Esophagus mucosa (tissue), 1 donor: ENCODE results near the gene CCDC141. TPM values are rescaled to one million over a fixed set of nuclear protein-coding genes. Genes with fewer than 3 reads are reported as not detected.

Source experiments
- ATAC-seq: fragments of 200-7000 bp; cut with Tn5 transposase; one replicate; pipeline ENCODE4 v1.9.1; 2020
- total RNA-seq: library from RNA; stranded (reverse); gene quantifications from one replicate; pipeline ENCODE4 v1.2.4, GENCODE V29; 2023
- donor health status: DM: yes; HTN: yes; CAD: no.

The CCDC141 gene
- total RNA-seq, 1 donor from 2014 or later, result 0.28 TPM

DNA sequence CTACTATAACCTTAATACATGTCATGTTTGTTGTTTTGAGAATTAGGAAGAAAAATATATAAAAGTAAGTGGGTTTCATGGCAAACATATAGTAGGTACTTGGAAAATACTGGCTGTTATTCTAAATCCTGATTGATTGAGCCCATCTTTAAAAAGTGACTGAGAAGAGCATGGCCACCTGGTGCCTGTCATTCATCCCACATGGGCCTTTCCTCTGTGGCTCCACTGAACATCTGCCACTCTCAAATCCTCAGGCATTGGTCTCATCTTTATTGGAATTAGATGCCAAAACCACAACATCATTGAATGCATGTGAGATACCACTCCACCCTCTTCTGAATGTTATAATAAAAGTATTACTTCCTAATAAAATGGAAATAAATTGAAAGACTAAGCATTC lies 141.1 kb downstream of the CCDC141 start:
- ATAC-seq, result no peak

DNA sequence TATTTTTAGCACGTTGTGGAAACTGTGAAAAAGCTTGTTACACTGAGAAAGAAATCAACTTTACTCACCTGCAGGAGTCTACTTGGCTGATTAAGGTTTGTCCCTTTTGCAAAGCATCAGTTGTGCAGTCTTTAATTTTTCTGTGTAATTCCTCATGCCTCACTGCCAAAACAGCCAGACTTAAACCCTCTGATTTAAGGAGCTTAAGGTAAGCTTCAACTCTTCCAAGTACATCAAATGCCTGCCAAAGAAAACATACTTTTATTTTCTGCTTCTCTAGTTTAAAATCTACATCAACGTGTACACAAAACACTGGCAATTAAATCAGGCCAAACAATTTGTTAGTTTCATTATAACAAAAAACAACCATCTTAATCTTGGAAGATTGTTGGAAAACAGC lies 144.7 kb downstream of the CCDC141 start:
- no peak for ATAC-seq

DNA sequence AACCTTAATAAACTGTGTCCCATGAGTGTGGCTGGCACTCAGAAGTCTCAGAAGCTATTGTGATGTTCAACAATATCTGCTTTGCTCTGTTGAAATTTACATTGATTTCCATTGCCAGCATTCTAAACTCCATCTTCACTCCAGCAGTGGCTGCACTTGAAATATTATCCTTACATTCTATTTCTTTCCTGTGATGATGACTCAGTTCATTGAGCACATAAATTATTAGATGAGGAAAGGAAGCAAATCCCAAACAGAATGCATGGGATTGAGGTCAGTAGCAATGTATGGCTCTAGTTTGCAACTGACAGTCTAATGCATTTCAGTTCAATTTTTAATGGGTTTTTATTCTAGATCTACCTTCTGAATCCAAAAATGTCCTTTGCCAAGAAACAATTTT lies 150.3 kb downstream of the CCDC141 start:
- no peak for ATAC-seq

DNA sequence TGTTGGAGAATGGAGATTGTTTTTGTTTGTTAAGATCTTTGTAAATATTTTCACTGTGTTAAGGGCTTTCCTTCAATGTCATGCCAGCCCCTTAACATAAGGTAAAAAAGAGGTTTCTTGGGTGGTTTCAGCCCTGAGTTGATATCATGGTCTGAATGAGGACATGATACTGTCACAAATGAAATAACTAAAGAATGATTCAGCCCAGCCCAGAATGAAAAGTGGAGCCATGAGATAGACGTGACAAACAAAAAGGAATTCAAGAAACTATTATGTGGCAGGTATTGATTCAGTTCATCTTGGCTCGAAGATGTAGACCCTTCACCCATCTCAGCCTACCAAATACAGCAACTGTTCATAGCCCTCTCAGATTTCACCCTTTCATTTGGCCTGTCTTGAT lies 154.1 kb downstream of the CCDC141 start:
- ATAC-seq, result no peak

DNA sequence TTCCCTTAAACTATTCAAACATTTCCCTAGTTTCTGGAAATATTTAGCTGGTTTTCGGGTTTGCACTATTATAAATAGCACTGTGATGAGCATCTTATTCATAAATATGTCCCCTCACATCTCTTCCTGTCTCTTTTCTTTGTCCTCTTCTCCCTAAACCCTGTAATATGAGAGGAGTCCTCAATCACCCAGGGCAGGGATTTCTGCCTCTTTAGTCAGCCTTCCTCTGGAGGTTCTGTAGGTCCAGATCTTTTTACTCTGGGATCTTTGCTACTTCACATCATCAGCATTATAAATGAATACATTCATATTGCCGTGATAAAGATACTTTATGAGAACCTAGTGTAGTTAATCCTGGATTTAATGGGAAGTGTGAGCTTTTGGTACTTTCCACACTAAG lies 154.8 kb downstream of the CCDC141 start:
- ATAC-seq, result no peak

DNA sequence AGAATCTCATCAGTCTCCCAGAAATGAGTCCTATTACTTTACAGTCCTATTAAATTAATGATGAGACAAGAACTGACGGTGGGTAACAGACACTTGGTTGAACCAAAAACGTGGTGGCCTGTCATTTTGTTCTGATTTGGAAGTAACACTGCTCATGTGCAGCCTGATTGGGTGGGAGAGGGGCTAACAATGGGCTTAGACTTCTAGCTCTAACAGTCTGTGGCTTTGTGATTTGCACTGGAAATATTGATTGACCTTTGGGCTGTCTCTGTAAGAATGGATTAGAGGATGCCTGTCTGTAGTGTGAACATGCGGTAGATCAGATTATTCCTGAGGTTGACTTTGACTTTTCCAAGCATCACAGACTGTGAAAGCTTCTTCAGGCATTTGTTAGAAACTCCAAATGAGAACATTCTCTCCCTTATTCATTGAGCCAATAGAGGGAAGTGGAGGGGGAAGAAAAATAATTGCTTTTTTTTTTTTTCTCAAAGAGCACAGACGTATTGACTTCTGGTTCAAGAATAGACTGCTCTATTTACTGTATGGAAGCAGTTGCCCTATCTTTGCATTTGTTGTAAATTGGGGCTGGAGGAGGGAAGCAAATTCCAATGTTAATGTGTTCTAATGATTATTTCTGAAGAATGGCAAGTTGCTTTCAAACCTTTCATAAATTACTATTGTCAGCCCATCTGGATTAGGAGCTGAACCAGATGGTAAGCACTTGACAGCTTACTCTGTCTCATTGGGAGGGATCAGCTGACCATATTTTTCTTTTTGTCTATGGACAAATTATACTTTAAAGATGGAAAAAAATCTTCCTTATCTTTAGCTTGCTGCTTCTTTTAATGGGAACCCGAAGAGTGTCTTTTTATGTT lies 156.9 kb downstream of the CCDC141 start:
- ATAC-seq, result no peak

DNA sequence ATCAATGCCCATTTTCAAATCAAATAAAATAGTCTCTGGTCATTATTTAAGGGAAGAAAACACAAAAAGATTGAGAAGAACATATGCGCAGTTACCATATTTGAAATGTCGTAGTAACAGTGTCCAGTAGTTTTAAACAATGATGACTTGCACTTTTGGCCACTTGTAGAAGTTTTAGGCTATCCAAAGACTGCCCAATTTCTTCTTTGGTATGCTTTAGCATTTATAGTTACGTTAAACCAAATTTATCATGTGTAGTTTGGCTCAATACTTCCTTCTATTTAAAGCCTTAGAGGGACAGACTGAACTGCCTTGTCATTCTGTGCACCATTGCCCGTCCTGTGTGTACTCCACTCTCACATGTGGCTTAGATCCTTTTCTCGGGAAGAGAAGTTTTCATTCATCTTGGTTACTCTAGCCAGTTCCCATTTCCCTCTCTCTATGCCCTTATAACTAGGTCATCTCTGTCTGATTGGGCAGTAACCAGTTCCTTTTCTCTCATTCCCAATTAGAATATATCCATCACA lies 157.9 kb downstream of the CCDC141 start:
- ATAC-seq, result no peak

DNA sequence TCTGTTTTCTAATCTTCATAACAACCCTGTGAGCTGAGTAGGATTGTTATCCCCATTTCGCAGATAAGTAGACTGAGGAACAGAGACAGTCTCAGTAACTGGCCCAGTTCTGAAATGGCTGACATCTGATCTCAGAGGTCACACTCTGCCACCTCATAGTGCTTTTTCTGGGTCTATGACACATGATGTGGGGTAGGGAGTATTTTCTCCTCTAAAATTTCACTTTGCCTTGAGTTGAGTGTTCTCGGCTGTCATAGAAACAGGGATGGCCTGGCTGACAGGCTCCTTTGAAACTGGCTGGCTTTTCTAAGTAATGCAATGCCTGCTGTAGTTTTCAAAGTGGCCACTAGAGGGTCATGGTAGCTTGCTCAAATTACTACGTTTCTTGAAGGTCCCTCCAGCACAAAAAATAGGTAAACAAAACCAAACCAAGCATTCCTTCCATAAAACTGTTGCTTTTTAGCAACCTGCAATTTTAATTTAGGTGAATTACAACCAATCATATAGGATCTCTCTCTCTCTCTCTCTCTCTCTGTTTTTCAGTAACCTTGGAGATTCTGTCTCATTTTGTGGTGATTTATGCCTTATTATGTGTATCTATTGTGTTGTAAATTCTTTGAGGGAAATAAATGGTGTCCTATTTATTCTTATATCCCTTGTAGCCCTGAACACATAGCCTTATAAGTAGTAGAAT lies 158.5 kb downstream of the CCDC141 start:
- ATAC-seq, result peak; percentile 55

DNA sequence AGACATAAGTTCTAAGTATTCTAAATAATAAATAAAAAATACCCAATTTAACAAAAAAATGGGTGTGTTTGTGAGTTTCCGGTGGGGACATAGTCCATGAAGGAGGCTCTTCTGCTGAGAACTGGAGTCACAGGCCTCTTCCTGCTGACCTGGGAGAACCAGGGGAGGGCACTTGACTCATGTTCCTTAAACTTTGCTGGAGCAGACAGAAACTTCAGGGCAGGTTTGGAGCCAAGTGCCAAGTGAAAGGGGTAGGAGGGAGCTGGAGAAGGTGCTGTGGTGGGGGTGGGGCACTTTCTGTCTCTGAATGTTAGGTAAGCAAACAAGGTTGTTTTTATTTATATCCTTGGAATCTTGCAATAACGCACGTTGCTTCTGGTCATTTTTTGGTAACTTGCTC lies 163.9 kb downstream of the CCDC141 start:
- ATAC-seq, result no peak

DNA sequence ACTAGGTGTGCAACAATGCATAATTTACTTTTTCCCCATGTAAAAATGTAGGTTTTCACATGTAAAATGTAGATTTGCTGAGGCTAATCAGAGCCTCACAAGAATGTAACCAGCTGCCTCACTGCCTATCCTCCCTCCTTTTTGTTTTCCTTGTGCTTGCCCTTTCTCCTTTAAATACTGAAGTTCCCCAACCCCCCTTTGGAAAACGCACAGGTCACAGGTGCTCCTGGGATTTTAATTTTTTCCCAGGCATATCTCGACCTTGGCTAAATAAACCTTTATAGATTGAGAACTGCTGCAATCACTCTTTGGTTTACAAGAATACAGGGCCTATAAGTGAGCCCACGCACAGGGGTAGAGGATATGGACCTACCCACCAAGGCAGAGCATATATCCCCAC lies 165.5 kb downstream of the CCDC141 start:
- no peak for ATAC-seq

DNA sequence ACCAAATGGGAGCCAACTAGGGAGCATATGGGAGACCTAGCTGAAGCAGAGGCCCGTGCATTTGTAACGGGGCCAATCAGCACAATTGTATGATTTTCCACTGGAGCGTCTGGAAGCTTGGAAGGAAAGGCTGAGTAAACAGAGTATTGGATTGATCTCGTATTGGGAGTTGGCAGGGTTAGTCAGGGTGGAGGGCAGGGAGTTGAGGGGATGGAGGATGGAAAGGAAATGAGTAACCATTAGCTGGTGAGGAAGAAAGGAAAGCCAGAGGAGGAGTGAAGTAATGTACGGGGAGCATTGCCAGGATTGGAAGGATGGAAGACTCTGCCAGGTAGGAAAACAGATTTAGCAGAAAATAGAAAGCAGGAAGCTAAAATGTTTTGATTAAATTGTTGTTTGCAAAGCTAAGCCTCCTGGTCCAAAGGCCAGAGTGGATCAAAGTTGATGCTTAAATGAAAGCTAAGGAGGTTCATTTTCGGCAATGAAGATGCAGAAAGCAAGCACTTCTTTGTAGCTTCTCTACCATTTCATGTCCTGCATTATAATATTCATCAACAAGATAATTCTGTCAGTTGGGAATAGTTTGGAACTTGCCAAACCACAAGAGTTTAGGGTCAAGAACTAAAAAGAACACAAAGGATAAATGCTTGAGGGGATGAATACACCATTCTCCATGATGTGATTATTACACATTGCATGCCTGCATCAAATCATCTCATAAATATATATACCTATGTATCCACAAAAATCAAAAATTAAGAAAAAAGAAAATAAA lies 167.1 kb downstream of the CCDC141 start:
- no peak for ATAC-seq

DNA sequence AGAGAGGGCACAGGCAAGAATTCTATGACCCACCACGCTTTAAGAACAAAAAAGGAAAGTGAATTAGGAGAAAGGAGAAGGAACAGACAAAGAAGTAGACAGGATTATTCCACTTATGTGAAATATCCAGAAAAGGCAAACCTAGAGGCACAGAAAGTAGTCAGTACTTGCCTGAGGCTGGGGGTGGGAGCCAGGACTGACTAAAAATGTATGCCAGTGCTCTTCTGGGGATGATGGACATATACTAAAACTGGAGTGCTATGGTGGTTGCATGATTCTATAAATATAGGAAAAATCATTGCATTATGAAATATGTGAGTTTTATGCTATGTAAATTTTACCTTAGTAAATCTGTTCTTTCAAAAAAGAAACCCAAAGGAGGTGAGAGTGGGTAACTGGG lies 168.9 kb downstream of the CCDC141 start:
- no peak for ATAC-seq

DNA sequence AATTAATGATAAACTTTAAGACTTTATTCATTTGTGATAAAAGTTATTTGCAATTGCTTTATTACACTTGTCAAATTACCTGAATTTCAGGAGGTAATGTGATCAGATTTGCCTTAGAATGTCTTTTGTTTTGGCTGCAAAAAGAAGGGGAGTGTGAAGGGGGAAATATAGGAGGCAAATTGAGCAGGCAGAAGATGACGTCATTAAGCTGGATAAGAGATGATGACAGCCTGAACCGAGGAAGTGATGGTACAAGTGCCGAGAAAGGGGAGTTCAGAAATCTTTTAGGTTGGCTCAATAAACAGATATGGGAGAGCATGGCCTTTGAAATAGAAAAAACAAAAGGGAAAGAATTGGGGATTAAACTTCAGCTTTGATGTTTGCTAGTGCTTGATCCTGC lies 169.7 kb downstream of the CCDC141 start:
- ATAC-seq, result no peak

DNA sequence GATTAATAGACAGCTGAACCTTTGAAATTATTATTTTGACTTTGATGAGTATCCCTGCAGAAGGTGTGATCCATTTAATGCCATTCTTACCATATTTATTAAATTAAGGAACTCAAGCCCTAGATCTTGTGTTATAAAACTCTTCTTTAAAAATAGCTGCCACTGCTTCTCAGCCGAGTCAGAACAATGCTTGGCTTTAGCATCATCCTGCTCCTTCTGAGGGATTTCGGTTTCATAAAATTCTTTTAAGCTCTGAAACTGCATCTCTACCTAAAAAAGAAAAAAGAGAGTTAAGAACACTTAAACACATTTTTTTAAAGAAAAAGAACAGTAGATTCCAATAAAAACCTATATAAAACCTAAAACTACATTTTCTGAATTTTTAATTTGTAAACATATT lies 172.1 kb downstream of the CCDC141 start:
- ATAC-seq, result no peak

DNA sequence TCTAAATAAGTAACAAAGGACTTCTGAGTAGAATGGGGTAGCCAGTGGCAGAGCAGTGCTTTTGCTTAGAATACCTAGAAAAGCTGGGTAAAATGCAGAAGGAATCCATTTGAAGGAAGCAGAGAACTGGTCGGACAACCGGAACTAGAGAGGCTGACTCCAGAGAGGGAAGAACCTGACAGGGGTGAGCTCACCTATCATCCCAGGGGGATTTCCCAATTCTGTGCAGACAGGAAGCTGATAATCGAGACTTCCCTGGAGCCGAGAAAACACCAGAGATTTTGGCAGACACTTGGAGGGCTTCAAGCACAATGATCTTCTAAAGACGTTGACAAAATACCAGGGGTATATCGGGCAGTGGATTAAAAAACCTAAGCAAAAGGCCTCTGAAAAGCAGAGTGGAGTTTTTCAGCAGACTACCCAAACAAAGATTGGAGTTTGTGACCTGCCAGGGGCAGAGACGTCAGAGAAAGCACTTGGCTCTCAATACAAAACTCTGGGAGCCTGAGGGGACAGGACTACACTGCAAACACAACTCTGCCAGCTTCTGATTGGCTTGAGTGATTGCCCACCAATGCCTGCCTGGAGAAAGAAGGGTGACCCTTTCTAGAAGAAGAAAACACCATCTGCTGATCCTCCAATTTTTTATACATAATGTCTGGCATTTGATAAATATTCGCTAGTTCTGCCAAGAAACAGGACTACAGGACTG lies 175.3 kb downstream of the CCDC141 start:
- peak; percentile 35 for ATAC-seq

DNA sequence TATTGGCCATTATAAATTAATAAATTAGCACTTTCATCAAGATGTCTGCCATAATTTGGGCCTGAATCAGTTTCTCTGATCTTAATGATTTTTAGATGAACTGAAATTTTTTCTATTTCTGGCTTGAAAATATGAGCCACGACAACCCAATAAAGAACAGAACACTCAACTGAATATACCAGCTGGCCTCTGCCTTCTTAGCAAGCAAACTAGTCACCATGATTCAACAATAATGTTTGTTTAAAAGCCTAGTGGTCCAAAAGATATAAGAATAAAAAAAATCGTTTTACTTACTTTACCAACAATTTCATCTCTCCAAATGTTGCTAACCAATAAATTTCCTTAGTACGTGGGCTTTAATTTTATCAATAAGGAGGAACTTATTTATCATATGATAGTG lies 176.0 kb downstream of the CCDC141 start:
- no peak for ATAC-seq

DNA sequence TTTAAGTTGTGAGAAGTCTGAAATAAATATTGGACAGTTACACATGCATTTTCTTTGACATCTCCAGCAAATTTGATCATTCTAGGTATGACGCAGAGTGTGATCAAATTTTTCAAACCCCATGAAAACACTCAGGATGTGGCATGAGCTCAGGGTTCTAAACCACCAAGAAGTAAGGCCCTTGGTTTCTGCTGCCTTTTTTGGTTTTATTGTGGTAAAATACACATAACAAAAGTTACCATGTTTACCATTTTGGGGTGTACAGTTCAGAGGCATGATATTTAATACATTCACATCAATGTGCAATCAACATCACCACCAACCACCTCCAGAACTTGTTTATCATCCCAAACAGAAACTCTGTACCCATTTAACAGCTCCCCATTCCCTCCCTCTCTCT lies 178.4 kb downstream of the CCDC141 start:
- ATAC-seq, result no peak

DNA sequence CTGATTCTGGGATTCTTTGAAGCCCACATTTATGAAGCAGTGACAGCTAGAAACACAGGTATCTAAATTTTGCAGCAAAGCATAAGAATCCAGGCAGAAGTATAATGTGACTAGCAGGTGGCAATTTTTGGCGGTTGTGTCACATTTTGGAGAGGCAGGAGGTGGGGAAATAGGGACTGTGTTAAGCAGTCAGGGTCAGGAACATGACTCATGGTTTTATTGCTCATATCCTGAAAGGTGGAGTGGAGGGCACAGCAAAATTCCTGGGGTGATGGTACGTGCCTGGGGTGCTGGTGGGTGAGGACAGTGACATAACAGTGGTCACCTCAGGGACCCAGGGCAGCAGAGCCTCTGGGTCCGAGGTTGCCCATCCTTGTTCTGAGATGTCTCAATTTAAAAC lies 179.2 kb downstream of the CCDC141 start:
- ATAC-seq, result no peak

DNA sequence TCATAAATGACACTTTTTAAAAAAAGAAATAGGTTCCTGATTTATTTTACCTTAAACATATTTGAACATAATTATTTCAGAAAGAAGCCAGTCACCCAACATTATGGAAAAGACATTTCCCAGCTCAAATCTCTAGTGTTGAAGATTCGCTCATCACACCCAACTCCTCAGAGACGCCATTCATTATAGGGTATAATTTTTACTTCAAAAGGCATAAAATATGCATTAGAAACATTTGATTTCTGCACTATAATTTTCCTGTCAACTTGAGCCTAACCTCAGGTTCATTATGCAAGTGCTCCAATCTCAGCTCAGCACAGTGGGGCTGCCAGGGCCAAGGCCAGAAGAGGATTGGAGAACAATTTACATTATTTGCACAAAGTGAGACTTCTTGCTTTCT lies 183.9 kb downstream of the CCDC141 start:
- ATAC-seq, result no peak

DNA sequence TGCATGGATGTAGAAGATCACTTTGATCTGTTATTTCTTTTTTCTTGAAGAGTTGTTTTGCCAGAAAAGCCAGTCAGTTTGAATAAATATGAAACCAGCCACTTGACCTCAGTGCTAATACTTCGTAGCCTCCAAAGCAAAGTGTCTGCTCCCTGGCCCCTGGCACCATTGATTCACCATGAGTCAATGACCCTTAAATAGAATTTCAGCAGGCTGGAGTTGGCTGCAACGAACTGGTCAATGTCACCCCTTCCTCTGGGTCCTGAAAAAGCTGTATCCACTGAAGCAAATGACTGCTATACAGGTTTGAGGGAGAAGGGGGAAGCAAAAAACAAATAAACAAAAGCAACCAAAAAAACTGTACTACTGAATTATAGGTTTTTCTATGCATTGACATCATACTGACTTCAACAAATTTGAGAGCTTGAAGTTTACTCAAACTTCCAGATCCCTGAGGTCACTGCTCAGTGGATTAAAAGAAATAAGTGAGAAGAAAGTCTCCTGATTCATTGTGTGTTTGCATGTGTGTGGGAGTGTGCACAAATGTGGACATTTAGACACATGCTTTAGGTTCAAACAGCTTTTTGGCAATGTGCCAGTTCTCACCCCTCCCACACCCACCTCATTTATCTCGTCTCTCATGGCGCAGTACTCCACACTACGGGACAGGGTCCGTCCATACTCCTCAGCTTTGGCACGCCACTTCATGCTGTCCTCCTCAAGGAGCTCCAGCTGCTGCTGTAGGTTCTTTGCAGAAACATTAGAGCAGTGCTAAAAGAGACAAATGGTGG lies 184.6 kb downstream of the CCDC141 start:
- no peak for ATAC-seq

DNA sequence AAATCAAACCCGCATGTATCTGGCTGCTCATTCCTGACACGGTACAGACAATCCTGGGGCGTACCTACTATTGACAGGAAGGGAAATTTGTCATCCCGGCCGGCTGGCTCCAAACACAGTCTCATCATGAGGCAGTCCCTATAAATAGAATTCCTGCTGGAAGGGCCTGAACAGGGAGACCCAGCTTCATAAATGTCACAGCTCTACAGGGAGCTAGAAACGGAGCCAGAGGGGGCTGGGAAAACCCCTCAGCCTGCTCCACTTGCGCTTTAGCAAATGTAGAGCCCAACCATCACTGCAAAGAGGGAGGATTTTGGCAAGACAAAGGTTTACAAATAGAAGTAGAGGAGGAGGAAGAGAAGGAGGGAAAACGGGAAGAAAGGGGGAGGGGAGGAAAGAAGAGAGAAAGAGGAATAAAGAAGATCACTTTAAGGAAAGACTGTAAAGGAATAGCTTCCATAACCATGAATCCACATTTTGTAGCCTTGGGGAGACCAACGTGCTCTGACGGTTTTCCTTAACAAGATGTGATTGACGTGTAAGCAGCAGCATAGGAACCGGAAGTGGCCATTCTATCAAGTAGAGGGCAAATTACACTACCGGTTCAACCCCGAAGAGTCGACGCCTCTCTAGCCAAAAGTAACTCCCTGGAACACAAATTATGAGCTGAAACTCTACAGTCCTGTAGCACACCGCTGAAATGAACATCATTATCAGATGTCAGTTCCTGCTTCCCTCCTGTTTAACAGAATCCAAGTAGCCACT lies 185.9 kb downstream of the CCDC141 start:
- no peak for ATAC-seq
